GM21515 (cell line): Measurements from ENCODE around the gene KRT83.

Experiments used
- ATAC-seq: cut with Tn5 transposase; IDR thresholded peaks from one replicate; pipeline ENCODE4 v1.9.1; 2021; ENCODE audit not compliant: unreplicated experiment

KRT83 gene

DNA sequence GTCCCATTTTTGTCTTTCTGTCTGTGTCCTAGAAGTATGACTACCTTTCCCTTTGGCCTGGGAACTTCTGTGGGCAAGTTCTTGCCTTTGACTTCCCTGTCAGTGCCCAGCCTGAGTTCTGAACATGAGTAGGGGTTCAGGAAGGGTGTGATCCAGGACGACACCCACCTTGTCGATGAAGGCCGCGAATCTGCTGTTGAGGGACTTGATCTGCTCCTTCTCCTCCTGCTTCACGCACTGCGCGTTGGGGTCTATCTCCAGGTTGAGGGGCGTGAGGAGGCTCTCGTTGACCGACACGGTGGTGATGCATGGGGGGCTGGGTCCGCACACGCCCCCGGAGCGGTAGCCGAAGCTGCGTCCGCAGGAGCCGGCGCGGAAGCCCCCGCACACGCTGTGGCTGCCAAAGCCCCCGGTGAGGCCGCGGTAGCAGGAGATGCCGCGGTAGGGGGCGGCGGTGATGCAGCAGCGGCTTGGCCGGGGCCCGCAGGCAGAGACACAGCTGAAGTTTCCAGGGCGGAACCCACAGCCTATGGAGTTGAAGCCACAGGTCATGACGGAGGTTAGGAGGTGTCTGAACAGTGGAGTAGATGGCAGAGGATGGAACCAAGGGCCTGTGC is at the start of gene KRT83:
TSS of gene KRT83 (minus strand) at position 615 of the 617 bp plus-strand sequence. CDS start at position 552, 63 bp downstream.
- ATAC-seq, result no peak

- no peak for ATAC-seq
These were observed 48.6 kb upstream of the KRT83 start for GRCh38 chr12:52369809-52370208.

DNA sequence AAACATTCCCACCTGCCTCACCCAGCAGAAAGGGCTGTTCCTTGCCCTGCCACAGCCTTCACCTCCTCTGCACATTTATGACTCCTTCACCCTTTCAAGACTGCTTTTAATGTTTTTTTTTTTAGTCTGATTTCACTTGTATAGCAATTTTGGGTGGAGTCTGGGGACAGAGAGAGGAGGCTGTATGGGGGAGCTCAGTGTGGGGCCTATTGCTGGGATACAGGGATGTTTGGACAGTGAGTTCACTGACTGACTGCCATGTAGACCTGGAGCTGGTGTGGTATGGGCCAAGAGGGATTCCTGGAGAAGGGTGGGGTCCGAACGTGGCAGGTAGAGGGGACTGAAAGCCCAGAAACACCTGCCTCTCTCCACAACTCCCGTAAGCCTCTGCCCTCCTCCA is 48.0 kb upstream of the KRT83 start:
- no peak for ATAC-seq

DNA sequence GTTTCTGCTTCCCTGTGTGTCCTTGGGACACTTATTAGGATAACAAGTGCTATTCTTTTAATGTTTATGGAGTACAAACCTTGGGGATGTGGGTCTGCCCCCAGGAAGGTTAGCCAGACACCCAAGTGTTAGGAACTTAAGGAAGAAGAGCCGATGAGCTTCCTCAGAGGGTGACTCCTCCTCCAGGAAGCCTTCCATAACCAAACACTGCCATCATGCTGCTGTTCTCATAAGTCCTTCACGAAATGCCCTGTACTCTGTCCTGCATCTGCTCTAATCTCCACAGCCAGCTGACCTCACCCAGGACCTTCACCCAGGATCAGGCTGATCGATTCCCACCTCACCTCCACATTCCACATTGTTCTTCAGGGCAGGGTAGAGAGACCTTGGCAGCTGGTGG is 47.3 kb upstream of the KRT83 start:
- ATAC-seq, result no peak

DNA sequence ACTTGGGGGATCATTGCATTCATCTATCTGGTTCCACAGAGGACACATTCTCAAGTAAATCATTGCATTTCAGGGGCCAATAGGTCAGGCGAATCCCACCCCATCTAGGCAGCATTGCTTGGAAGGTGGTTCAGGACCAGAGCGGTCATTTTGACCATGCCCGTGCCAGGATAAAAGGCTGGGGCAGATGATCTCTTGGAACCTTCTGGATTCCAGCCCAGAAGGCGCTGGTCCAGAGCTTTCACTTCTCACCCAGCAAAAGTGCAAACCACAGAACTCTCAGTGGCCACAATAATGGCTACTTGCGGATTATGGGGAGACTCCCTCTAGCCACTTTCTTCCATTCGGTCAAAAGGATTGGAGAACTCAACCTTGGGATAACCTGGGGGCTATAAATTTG is 46.7 kb upstream of the KRT83 start:
- ATAC-seq, result no peak

GRCh38 chr12:52366738-52367485 is 45.7 kb upstream of the KRT83 start, which contains the start of gene KRT85:
TSS of gene KRT85 (minus strand) at chr12:52367481. CDS start at chr12:52367405, 76 bp downstream.
- no peak for ATAC-seq

DNA sequence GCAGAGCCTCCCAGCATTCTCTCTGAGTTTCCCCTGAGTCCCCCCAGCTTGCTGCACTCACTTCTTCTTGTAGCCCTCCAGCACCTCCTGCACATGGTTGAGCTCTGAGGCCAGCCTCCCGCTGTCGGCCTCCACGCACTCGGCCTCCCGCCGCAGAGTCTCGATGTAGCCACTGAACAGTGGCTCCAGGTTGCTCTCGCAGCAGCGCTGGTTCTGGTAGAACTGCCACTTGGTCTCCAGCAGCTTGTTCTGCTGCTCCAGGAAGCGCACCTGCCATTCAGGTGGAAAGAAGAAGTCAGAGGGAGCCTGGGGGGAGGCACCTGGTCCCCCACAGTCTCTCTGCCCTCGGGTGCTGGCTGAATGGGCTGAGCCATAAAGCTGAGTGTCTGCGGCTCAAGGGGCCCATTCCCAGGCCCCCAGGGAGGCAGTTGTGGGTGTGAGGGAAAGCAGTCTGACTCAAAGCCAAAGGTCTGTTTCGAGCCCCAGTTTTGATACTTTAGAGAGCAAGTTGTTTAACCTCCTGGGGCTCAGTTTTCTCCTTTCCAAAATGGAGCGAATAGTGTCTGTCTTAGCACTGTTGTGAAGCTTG is 43.8 kb upstream of the KRT83 start:
- ATAC-seq, result no peak

GRCh38 chr12:52364061-52364460 is 42.9 kb upstream of the KRT83 start:
- ATAC-seq, result no peak

DNA sequence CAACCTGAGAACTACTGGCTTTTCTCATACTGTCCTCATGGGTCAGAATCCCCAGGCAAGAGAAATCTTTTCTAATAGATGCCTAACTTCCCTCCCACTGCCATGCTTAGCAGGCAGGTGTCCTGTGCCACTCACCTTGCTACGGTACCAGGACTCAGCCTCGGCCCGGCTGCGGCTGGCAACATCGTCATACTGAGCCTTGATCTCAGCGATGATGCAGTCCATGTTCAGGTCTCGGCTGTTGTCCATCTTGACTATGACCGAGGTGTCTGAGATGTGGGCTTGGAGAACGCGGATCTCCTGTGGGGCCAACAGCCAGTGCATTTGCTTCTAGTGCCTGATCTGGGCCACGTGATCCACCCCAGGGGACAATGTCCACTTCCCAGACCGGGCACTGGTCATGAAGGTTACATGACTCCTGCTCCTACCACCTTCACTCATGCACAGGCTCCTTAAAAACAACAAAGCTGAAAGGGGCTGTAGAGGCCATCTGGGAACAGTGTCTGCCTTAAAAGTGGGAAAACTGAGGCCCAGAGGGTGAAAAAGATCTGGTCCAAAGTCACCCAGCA is 42.0 kb upstream of the KRT83 start:
- no peak for ATAC-seq

- no peak for ATAC-seq
These were observed 41.0 kb upstream of the KRT83 start for GRCh38 chr12:52362118-52362726.

DNA sequence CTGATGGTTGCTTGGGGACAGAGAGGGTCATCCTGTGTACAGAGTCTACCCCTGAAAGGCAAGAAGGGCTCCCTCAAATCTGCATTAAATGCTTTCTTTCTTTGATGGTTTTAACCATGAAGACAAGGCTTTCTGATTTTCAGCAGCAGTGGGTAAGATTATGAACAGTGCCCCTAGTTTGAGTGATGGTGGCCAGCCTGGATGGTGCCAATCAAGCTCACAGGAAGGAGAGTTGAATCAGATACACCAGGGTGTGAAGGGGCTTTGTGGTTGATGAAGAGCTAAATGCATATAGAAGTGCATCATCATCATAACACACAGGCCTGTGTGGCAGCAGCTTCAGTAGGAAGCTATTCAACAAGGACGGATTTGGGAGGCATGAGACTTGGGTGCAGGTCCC is 40.4 kb upstream of the KRT83 start:
- no peak for ATAC-seq

DNA sequence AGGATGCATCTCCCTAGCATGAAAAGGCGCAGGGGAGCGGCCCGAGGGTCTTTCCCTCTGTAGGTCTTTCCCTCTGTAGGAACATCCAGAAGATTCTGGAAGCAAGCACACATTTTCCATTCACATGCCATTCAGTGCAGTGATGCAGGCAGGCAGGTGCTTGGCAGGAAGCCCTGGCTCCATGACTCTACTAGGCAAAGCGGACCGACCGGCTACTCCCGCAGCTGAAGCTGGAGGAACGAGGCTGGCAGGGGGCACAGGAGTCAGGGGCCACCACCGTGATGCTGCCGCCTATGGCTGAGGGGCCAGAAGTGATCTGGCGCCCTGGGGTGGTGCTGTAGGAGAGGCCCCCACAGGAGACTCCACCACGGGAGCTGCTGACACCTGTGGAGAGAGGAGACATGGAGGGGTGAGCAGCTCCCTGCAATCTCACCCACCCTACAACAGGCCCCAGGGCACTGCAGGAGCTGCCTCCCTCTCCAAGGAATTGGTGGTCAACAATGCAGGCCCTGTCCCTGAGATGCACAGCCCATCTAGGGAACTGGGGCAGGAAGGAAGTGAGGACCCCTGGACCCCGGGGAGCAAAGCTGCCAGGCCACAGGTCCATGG is 39.6 kb upstream of the KRT83 start:
- ATAC-seq, result no peak

GRCh38 chr12:52360106-52360662 is 39.0 kb upstream of the KRT83 start:
- no peak for ATAC-seq

GRCh38 chr12:52359621-52360061 is 38.4 kb upstream of the KRT83 start:
- ATAC-seq, result no peak

- ATAC-seq, result no peak
These were observed 37.6 kb upstream of the KRT83 start for GRCh38 chr12:52358575-52359350.

- ATAC-seq, result no peak
These were observed 35.8 kb upstream of the KRT83 start for GRCh38 chr12:52356762-52357580.

- no peak for ATAC-seq
These were observed 35.0 kb upstream of the KRT83 start for GRCh38 chr12:52356031-52356761.

DNA sequence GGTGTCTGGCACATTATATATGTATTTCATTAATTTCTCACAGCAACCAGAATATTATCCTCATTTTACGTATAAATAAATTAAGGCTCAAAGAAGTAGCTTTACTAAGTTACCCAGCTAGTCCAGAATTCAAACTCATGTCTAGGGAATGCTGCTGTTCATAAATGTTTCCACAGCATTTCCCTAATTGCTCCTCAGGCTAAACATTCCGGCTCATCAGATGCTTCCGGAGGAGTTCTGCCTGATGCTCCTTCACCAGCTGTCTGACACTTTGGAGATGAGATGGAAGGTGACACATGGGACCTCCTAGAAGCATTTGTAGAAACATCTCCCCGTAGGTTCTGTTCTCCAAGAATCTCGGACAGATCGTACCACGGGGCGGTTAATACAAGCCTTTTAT is 34.0 kb upstream of the KRT83 start:
- no peak for ATAC-seq
